HG03103 (cell line): ENCODE data around the gene MID1.

ENCODE experiments used
- ATAC-seq: cut with Tn5 transposase; IDR thresholded peaks from one replicate; pipeline ENCODE4 v1.9.1; 2021; ENCODE audit warnings: low read depth; ENCODE audit not compliant: unreplicated experiment

The MID1 gene

GRCh38 chrX:10453945-10454344 is 166.4 kb downstream of the MID1 start:
- no peak for ATAC-seq

- ATAC-seq: no peak
Observed at GRCh38 chrX:10450959-10451355, 169.4 kb downstream of the MID1 start.

GRCh38 chrX:10450229-10450958 is 170.0 kb downstream of the MID1 start:
- no peak for ATAC-seq

- no peak for ATAC-seq
Observed at GRCh38 chrX:10447564-10448214, 172.7 kb downstream of the MID1 start.

DNA sequence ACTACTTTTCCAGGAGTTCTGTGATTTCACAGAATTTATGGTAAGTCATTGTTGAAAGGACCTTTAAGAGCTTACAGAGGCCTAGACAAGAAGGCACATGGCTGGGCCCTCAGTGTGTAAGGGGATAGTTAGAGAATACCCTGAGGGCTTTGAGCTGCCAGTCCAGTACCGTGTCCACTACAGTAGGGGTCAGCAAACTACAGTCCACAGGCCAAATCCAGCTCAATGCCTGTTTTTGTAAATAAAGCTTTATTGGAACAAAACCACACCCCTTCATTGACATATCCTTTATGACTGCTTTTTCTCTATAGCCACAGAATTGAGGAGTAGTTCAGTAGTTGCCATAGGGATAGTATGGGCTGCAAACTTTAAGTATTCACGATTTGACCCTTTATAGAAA is 176.2 kb downstream of the MID1 start:
- no peak for ATAC-seq

DNA sequence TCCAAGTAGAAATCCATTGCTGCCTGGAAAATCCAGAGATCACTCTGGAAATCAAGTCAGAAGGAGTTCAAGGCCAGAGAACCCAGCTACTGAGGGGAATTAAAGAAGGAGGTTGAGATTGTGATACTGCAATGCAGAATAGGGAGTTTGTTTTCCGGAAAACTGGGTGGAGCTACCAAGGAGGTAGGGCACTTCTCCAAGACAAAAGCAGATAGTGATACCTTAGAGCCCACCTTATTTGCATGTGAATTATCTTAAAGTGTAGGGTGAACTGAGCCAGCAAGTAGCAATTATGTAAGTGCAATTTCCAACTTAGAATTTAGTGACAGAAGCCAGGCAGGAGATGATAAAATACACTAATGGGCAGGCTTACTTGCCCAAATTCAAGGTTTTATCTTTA is 178.9 kb downstream of the MID1 start:
- ATAC-seq: no peak

DNA sequence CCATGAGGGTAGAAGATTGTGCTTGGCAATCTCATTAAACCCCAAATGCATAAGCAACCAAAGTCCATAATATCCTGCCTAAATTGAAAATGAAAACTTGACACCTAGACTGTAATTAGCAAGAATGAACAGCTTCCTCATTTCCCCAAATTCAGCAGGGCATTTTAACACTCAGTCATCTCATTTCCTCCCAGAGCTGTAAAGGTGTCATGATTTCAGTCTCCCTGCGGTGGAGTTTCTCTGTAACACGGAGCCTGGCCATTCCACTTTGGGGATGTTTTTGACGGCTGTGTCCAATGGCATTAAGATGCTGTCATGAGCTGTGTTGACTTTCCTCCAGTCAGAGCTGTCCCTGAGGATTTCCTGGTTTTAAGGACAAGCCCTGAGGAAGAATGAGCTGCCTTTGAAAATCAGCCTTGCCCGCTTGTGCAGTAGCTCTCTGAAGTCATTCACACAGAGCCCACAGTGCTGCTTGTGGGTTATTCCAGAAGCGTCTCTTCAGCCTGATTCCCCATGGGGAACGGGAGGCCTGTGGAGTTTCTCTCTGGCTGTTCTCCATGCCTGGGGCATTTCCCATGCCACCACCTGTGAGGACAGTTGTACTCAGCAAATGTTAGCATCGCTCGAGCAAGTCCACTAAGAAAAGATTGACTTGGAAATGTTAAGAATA is 187.0 kb downstream of the MID1 start:
- ATAC-seq: no peak

GRCh38 chrX:10429908-10430307 is 190.5 kb downstream of the MID1 start:
- ATAC-seq: no peak

GRCh38 chrX:10427249-10427648 is 193.1 kb downstream of the MID1 start:
- no peak for ATAC-seq

DNA sequence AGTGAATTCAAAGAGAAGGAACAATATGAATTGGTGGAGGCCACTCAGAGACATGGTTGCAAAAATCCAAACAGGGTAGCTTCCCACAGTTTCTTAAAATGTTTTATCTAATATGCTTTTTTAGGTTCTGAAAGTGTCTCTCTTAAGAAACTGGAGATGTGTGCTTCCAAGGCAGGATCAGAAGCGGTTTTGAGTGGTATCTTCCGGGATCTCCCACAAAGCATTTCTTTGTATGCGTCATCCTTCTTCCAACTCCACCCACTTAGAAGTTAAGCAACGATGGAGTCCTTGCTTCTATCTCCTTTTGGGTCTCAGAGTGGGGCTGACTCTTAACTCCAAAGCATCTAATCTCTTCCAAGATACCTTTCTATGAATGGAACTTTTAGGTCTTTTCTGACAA is 196.7 kb downstream of the MID1 start:
- no peak for ATAC-seq

- ATAC-seq: no peak
Observed at GRCh38 chrX:10420134-10420533, 200.3 kb downstream of the MID1 start.

GRCh38 chrX:10416424-10416823 is 204.0 kb downstream of the MID1 start:
- ATAC-seq: no peak

DNA sequence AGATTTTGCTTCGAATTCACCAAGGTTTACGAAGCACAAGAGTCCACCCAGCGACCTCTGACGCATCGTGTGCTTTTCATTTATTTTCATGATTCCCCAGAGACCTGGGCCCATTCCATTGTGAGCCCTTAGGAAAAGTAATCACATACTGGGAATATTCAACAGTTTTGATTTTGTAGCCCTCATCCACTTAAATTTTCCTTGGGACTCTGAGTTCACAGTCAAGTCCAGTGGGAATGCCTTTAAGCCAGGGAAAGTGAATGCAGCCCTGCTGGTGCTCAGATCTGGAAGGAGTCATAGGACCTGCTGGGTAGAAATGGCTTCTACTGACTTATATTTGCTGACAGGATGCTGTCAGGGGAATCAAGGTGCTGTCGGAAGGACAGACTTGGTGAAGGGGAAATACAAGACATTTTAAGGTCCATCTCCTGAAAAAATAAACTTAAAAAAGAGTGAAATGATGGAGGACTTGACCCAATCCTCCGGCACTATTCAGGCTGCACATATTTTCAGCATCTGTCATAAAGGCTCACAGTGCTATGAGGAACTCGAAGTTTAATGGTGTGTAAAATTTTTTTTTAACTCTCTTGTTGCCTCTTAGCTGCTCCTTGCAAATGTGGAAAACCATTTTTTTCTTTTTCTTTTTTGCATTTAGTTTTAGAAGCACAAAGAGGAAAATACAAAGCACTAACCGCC is 204.9 kb downstream of the MID1 start:
- no peak for ATAC-seq

DNA sequence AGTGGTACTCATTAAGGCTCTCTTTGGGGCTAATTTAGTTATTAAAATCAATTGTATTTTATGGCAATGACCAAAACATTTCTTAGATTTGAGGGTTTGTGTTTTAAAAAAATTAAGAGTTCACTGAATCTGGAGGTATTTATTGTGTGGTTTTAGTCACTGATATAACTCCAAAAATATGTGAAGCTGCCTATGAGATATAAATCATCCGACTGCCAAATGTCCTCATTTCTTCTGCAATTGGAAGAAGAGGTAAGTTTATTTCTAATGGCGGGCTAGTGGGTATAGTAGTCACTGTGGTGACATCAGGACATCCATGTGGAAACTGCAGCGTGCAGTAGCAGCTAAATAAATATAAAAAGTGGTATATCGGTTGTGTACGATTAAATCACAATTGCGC is 205.5 kb downstream of the MID1 start:
- no peak for ATAC-seq

- ATAC-seq: no peak
Observed at GRCh38 chrX:10414156-10414824, 206.1 kb downstream of the MID1 start.

- no peak for ATAC-seq
Observed at GRCh38 chrX:10404436-10404835, 215.9 kb downstream of the MID1 start.

DNA sequence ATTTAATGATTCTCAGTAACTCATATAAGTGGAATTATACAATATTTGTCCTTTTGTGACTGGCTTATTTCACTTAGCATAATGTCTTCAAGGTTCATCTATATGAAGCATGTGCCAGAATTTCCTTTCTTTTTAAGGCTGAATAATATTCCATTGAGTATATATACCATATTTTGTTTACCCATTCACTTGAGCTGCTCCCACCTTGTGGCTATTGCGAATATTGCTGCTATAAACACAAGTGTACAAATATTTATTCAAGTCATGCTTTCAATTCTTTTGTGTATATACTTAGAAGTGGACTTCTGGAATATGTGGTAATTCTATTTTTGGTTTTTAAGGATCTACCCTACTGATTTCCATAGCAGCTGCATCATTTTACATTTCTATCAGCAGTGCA is 219.1 kb downstream of the MID1 start:
- ATAC-seq: no peak

DNA sequence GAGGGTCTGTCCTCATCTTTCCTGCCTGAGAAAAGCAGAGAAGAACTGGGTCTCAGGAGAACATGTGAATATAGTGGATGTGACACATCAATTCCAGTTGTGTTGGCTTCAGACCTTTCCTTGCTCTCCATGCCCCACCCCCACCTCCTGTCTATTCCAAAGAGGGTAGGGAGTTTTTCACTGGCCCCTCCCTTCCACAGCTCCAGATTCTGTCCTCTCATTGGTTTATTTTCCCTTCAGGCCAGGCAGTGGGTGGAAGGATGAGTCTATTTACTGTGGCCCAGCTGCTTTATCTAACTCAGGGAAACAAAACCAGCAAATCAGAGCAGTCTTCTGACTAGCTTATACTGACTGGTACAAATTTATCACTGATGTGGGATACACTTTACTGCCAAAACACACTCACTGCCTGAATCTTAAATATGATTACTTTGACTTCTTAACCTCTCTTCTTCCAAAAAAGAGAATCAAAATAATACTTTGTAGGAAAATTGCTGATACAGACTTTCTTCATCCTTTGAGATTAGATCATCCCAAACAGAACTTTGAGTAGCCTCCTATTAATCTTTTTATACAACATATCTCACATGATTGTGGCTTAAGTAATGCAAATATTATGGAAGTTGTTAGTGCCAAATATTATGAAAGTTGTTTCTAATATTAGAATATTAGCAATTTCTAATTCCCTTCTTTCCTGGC is 221.2 kb downstream of the MID1 start:
- ATAC-seq: no peak

GRCh38 chrX:10398215-10398614 is 222.2 kb downstream of the MID1 start:
- ATAC-seq: no peak

DNA sequence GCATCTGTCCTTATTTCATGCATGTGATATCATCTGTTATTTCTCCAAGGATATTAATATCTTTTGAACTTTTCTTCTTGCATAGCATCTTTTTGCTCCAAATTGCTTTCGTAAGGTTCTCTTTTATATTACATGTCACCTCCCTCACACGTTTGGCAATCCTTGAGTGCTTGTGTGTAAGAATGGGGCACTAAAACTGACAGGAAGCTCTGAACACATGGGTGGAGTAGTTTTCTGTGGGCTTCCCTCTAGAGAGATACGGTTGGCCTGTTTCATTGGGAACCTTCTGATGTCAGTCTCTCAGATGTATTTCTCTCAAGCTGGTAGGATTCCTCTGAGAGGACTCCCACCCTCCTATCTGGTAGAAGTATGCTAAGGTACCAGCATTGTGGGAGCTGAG is 223.0 kb downstream of the MID1 start:
- ATAC-seq: no peak
